Anterior cingulate cortex (tissue), 58 donors: ENCODE results near the gene MCU.
A peak's percentile ranks its signal among the peaks of the same experiment; 100 is the strongest.

Experiments used
- DNase-seq, 58 donors: peaks; one replicate each; lab custom pipeline; 2025; lab: John Stamatoyannopoulos, UW

Gene MCU

DNA sequence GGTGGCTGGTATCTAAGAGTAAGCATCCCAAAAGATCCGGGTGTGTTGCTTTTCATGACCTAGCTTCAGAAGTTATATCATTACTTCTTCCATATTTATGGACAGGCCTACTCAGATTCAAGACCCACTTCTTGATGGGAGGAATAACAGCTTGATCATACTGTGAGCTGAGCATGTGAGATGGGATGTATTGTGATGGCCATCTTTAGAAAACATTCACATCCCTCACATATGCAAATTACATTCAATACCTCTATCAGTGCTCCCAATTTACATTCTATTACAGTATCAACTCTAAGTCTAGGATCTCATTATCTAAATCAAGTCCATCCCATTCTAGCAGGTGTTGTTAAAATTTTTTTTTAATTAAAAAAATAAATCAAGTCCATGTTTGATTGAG, 101.8 kb downstream of the MCU start:
- no peak for DNase-seq

DNA sequence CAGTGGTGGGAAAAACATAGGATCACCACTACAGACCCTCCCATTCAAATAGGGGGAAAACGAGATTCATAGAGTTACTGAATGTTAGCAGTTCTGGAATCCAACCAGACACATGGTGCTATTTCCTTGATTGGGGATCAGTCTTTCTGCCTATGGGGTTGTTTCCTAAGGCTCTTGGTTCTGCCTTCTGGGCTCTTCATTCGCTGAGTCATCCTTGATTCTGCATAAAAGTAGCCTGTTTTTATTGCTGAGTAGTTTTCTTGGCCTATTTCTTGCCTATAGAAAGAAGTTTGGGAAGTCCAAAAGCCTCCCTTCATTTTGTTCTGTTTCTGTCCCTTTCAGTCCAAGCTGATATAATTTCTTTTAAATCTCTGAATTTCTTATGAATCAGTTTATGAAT, 102.3 kb downstream of the MCU start:
- no peak for DNase-seq

DNA sequence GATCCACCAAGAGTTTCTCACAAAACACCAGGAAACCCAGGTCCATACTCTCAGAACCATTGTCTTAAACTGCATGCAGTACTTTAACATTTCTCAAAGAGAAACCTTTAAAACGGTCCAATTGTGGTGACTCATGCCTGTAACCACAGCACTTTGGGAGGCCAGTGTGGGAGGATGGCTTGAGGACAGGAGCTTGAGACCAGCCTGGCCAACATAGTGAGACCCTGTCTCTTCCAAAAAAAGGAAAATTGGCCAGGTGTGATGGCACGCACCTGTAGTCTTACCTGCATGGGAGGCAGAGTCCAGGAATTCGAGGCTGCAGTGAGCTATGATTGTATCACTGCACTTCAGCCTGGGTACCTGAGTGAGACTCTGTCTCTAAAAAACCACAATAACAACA, 104.1 kb downstream of the MCU start:
- no peak for DNase-seq

DNA sequence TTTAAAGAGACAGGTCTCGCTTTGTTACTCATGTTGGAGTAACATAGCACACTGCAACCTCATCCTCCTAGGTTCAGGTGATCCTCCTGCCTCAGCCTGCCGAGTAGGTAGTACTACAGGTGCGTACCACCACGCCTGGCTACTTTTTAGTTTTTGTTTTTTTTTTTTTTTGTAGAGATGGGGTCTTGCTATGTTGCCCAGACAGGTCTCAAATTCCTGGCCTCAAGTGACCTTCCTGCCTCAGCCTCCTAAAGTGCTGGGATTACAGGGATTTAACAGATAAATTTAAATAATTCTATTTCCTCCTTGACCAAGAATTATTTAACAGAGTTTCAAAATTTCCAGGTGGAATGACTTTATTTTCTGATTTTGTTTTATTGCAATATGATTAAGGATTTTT, 104.6 kb downstream of the MCU start:
- DNase-seq: no peak

DNA sequence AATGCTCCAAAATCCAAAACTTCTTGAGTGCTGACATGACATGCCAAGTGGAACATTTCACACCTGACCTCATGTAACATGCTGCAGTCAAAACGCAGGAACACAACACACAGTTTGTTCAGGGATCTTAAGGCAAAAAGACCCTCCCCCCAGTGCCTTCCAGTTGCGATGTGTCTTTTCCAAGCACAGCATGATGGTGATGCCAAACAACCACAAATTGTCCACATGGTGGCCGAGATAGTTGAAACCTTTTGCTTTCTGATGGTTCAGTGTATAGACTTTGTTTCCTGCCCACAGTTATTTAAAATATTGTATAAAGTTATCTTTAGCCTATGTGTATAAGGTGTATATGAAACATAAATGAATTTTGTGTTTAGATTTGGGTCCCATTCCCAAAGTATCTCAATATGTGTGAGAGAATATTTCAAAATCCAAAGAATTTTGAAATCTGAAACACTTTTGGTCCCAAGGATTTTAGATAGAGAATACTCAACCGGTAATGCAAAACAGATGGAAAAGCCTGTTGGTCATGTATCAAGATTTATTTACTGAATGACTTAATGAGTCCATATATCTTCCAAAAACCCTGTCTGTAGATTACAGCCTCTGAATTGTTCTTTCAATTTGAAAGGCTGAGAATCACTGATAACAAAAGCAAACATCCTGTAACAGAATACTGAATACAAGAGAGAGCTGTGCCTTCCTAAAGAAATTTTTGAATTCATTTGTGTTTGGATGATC, 108.2 kb downstream of the MCU start:
- DNase-seq: no peak

DNA sequence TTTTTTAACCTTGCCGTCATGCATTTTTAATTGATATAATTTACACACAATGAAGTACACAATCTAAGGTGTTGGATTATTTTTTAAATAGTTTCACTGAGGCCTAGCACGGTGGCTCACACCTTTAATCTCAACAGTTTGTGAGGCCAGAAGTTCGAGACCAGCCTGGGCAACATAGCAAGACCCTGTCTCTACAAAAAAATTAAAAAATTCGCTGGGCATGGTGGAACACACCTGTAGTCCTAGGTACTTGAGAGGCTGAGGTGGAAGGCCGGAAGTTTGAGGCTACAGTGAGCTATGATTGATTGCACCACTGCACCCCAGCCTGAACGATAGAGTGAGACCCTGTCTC, 108.8 kb downstream of the MCU start:
- DNase-seq: no peak

DNA sequence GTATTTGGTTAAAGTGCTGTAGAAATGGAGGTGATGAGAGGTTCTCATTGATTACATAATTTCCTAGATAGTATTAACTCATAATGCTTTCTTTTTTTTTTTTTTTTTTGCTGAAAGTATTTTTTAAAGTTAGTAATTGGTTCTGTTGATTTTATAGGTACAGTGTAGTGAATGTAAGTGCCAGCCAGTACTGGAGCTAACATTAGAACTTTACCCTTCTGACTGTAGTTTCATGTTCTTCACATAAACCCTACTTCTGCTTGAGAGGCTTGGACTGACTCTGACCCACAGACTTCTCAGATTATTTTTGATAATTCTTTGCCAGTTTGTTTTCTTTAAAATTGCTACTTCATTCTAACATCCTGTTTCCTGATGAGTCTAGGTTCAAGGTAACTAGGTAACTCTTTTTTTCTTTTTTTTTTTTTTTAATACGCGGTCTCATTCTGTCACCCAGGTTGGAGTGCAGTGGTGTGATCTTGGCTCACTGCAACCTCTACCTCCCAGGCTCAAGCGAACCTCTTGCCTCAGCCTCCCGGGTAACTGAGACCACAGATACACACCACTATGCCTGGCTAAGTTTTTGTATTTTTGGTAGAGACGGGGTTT, 109.4 kb downstream of the MCU start:
- no peak for DNase-seq

DNA sequence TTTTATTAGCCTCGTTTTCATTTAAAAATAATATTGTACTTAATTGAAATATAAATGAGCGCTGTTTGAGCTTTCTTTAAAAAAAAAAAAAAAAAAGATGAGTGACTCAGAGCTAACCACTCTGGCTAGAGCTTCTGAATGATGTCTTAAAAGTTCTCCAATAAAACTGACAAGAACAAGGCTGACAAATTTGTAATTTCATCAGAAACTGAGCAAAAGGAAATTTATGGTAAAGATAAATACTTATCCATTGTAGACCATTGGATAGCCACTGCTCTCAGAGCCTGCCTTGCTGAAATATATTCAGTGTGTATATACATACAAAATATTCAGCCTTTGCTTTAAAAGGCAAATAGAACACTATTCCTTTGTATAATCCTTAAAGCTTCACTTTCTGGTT, 110.4 kb downstream of the MCU start:
- no peak for DNase-seq

DNA sequence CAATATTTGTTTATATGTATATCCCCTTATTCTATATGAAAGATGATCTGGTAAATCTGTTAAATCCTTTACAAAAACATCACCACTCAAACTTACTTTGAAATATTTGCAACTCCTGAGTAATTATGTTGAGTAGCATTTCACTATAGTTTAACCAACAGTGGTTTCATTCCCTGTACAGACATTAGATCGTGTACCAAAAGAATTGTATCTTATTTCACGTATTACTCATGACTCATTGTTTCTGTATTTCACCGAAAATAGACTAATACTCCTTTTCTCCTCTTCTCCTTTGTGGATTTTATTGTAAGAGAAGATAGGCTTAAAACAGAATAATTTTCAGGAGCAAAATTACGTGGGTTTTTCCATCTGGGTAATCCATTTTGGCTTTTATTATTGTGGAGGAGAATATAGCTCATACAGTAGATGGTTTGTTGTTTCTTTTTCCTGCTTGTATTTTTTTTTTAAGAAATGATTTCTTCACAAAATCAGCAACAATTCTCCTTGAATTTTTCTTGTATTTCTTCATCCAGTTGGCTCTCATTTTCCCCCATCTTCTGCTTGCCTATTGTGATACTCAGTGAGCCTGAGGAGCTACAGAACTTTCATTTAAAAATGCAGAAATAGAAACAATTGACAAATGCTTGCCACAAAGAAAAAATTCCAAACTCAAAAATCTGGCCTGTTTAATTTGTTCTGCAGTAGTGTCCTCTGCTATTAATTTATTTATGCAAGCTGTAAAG, 111.0 kb downstream of the MCU start:
- DNase-seq: no peak

DNA sequence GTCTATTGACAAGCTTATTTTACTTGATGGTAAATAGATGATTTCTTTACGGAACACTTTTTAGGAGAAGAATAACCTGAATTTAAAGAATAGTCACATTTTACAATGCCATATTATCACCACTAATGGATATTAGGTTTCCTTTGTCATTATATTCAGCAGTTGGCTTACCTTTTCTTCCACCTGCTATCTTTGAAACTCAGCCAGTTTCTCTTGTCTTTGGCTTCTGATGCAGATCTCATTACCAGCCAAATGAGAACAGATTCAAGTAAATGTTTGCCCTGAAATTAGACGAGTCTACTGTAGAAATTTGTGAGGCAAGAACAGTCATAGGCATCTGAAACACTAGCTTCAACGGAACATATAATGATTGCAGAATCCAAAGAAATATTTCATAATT, 116.1 kb downstream of the MCU start:
- no peak for DNase-seq

DNA sequence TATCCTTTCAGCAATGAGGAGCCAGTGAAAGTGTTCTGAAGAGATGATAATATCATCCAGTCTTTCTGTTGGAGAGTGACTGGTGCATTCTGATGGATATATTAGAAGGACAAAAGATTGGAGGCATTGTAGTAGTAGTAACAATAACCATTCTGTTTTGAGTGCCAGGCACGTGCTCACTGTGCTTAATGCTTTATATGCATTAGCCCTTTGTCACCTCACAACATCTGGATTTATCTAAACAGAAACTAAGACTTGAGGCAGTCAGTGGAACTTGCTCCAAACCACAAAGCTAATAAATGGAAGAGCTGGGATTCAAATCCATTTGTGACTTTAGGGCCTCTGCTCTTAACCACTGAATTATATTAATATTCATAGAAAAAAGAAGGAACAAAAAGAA, 117.1 kb downstream of the MCU start:
- DNase-seq: no peak

DNA sequence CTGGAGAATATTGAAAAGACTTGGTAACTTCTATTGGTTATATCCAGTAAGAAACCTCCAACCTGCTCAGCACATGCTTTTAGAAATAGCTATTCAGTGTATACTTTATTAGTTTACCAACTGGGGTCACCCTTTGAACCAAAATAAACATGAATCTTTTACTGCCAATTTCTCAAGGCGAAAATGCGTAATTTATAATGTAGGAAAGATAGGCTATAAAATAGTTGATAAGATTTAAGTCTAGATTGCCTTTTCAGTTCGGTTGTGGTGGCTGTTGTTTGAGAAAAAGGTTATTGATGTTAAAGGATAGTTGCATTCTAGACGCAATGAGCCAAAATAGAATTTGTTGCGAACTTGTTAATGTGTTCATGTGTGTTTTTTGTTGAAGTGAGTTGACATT, 119.0 kb downstream of the MCU start:
- DNase-seq: no peak

DNA sequence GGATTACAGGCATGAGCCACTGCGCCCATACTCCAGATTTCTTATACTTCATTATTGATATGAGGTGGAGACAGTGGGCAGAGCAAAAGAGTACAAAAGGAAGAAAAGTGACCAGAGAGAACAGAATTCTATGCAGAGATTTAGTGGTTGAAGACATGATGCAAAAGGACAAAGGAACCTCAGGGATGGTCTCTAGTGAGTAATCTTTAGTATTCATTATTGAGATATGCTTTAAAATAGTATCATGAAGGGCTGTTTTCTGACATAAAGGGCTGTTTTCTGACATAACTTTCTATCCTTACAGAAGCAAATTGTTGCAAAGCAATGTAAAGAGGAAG, 120.4 kb downstream of the MCU start:
- DNase-seq: no peak

DNA sequence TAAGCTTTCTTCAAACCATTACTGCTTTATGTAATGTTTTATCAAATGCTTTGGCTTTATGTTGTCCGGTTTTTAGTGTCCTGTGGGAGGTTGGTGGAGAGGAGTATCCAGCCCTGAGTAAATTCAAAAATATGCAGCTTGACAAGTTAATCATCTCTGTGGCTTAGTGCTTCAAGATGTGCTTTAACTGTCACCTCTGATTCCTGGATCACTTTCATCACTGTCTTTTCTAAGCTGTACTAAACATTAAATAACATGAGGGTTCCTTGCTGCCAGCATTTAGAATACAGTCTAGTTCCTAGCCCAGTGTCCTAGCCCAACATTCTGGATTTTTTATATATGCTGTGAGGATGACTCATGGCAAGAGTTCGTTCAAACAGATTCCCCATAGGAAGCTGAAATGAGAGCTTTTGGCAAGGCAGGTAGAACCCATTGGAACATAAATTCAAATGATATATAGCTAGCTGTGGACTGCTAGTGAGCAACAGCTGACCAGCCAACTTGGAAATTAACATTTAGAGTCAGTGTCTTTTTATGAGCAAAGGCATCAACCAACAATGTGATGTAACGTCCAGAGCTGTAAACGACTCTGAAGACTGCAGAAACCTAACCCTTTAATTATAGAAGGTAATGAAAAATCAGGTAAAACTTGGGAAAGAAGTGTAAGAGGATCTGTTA, 120.9 kb downstream of the MCU start:
- no peak for DNase-seq

DNA sequence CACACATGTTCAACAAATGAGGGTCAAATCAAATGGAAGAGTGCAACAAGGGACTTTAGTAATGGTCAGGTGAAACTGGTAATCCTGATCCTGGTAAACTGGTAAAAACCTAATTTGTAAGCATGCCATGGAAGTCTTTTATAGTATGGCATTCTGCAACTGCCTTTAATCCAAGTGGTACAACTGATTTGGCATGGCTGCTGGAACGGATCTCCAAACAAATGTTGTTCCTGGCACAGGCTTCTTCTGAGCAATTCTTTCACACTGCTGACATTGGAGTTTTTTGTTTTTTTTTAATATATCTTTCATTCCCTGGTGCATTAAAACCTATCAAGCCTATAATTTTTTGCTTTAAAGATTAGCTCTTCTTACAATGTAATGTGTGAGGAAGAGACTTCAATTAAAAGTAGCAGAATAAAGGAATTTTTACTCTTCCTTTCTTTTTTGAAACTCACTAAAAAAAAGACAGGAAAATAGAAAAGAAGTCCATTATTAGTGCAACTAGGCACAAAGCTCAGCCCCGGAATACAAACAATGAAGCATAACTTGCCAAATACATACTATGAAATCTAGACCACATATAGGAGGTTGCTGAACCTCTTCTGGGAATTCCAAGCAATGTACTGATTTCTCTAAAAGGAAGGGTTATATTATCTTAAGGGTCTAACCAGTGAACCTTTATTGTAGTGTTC, 122.3 kb downstream of the MCU start:
- DNase-seq: peak in 2 of 58 donors; percentile 1 to 18

DNA sequence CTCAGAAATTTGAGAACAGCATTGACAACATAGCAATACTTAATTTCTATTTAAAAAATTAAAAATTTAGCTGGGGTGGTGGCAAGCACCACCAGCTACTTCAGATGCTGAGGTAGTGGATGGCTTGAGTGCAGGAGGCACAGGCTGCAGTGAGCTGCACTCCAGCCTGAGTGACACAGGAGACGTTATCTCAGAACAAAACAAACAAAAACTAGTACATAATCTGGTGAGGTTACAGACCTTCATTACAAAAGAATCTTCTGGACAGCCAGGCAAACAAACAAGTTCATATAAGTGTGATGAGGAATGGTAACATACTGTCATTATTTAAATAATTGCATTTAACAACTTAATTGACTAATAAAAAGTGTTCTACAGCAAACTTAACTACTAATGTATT, 124.6 kb downstream of the MCU start:
- no peak for DNase-seq

DNA sequence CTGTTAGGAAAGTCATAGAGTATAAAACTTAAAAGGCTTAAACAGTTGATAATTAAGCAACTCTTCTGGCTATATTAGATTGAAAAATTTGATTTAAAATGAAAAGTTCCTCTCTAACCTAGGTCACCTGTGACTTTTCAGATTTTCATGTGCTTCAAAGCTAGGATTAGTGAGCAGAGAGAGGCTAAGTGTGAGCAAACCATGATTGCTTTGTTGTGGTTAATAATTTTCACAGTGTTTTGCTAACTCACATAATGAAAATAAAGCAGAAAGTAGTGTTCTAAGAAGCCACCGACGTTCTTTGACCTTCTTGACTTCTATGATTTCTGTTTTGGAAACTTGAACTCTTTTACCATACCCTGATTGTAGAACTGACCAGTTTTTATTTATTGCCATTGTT, 126.1 kb downstream of the MCU start:
- no peak for DNase-seq

DNA sequence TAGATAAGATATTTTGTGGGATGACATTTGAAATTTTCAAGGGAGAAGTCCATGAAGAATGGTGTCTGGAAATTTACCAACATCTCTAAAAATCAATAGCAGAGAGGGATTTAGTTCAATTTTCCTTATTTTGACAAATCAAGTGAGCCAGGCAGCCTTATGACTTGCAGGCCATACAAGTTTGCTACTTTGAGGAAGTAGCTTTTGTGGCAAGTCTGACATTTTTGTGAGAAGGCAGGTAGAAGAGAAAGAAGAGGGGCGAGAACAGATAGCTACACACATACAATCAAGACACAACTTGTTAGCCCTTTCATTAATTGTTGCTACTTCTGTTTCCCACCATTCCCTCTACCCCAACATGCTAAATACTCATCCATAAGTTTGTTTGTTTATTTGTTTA, 127.1 kb downstream of the MCU start:
- DNase-seq: no peak

DNA sequence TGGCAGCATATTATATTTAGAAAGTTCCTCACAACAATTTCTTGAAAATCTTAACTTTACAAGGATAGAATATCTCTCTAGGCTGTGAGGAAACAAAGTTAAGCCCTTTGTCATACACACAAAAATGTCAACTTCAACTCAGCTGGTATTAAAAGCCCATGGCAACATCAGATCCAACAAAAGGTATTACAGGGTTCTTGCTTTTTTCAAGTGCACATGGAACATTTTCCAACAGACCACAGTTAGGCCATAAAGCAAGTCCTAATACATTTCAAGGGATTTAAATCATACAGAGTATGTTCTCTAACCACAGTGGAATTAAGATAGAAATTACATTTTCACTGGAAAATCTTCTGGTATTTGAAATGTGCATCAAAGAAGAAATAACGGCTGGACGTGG, 129.7 kb downstream of the MCU start:
- DNase-seq: no peak

DNA sequence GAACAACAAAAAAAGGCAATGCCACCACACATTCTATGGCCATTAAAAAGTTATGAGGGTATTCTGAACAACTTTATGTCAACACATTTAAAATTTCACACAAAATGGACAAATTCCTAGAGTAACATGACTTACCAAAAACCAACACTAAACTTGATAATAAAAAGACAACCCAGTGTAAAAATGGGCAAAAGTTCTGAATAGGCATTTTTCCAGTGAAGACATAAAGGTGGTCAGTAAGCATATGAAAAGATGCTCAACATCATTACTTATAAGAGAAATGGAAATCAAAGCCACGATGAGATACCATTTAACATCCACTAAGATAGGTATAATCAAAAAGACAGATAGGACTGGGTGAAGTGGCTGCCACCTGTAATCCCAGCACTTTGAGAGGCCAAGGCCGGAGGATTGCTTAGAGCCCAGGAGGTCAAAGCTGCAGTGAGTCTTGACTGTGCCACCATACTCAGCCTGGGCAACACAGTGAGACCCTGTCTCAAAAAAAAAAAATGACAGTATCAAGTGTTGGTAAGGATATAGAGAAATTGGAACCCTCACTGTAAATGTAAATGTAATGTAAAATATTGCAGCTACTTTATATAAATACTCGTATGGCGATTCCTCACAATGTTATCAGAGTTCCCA, 130.5 kb downstream of the MCU start:
- no peak for DNase-seq

DNA sequence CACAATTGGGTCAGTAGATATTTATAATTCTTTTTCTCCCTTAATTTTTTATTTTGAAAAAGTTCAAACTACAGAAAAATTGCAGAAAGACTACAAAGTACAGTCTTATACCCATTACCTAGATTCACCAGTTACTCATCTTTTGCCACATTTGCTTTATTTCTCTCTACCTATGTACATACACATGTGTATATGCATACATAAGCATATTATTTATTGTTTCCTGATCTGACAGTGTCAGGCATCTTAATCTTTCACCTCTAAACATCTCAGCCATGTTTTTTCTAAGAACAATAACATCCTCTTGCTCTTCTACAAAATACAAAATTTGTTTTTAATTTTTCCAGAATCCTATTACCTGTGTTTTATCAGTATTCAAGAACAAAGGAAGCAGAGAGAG, 133.2 kb downstream of the MCU start:
- DNase-seq: no peak
